GM06990 (cell line): ENCODE measurements around the gene SLC37A2.

Source experiments
- DNase-seq: peaks from one replicate; pipeline ENCODE4 v3.0.0-alpha.2; 2011; ENCODE audit not compliant: insufficient read length; ENCODE audit errors: extremely low read depth
- H3K27me3 ChIP-seq: replicated peaks from 2 replicates; pipeline ENCODE4 v1.6.0; 2011; ENCODE audit warnings: low read length; ENCODE audit not compliant: control insufficient read depth, insufficient read depth
- H3K36me3 ChIP-seq: 2 replicates; pipeline ENCODE4 v1.5.1; 2011; ENCODE audit warnings: low read length; ENCODE audit not compliant: control insufficient read depth, insufficient read depth
- H3K4me3 ChIP-seq: replicated peaks from 2 replicates; pipeline ENCODE4 v1.5.1; 2011; ENCODE audit warnings: low read depth, mild to moderate bottlenecking, control low read depth, low read length
- TF ChIP-seq, protein P1 (sequence below): IDR thresholded peaks from 2 replicates; pipeline ENCODE4 v1.5.1; 2011; ENCODE audit warnings: low read length, control low read depth, mild to moderate bottlenecking, inconsistent platforms; ENCODE audit not compliant: insufficient read depth, poor library complexity, severe bottlenecking

Gene SLC37A2

GRCh38 chr11:125064070-125064469 lies 965 bp downstream of the SLC37A2 start:
- no peak for DNase-seq
- Histone ChIP-seq H3K27me3 (no peaks in the 10 kb centered on the region), H3K4me3 (peak overlapping the region; percentile 66), H3K36me3 (no peaks in the 10 kb centered on the region)
- TF ChIP-seq, protein P1, sequence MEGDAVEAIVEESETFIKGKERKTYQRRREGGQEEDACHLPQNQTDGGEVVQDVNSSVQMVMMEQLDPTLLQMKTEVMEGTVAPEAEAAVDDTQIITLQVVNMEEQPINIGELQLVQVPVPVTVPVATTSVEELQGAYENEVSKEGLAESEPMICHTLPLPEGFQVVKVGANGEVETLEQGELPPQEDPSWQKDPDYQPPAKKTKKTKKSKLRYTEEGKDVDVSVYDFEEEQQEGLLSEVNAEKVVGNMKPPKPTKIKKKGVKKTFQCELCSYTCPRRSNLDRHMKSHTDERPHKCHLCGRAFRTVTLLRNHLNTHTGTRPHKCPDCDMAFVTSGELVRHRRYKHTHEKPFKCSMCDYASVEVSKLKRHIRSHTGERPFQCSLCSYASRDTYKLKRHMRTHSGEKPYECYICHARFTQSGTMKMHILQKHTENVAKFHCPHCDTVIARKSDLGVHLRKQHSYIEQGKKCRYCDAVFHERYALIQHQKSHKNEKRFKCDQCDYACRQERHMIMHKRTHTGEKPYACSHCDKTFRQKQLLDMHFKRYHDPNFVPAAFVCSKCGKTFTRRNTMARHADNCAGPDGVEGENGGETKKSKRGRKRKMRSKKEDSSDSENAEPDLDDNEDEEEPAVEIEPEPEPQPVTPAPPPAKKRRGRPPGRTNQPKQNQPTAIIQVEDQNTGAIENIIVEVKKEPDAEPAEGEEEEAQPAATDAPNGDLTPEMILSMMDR, result no peak

DNA sequence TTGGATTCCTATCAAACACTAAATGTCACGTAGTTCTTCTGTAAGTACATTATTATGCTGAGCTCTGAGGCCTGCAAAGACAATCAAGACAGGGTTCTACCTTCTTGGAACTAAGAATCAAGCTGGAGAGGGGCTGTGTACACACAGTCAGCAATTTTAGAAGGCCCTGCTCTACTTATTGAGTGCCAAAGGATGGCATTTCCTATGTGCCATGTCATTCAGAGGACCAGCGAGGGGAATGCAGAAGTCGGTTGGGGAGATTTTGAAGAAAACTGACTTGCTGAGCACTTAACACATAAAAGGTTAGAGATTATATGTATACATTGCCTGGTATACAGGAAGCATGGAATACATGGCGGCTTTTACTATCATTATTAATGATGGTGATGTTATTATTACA lies 5.3 kb downstream of the SLC37A2 start:
- Histone ChIP-seq H3K27me3 (no peaks in the 10 kb centered on the region), H3K36me3 (no peaks in the 10 kb centered on the region), H3K4me3 (no peak overlapping the region)
- TF ChIP-seq, protein P1, result no peak
- no peak for DNase-seq

DNA sequence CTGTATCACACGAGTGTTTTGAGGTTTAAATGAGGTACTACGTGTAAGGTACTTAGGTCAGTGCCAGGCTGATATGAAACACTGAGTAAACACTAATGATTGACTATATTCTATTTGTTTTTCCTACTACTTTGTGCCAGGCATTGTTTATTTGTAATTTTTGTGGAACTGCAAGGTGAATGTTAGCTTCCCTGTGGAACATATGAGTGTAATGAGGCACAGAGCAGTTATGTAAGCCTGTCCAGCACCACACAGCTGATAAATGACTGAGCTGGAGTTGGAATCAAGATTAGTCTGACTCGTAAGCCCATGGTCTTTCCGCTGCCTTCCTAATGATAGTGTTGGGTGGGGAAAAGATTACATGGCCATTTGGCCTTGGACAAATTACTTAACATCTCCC lies 5.9 kb downstream of the SLC37A2 start:
- Histone ChIP-seq H3K4me3 (no peak overlapping the region), H3K36me3 (no peaks in the 10 kb centered on the region), H3K27me3 (no peaks in the 10 kb centered on the region)
- TF ChIP-seq, protein P1, result no peak
- no peak for DNase-seq

GRCh38 chr11:125069796-125070195 lies 6.7 kb downstream of the SLC37A2 start:
- no peak overlapping the region for H3K4me3 ChIP-seq
- TF ChIP-seq, protein P1, result no peak
- no peak for DNase-seq
- H3K27me3 ChIP-seq, result no peaks in the 10 kb centered on the region
- no peaks in the 10 kb centered on the region for H3K36me3 ChIP-seq

DNA sequence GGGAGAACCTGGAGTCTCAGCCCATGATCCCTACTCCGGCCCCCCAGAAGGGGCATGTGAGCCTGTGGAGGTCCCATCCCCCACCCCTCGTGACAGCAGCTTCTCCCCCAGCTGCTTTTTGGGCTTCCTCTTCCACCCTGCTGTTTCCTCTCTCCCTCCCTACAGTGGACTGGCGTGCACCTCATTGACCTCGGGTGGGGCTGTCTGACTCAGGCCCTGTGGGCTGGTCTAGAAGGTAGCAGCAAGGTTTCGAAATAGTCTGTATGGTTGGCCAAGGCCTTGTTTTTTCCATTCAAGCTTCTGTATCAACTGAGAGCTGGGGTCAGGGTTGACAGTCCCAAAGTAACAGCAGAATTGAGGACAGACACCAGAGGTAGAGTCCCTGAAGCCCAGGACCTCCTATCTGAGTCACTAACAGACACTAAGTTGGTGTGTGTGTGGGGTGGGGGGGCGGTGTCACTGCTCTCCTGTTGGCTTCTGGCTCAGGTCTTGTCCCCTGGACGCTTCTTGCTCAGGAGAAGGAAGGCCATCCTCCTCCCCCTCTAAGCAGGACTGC lies 7.7 kb downstream of the SLC37A2 start:
- Histone ChIP-seq H3K27me3 (no peaks in the 10 kb centered on the region), H3K36me3 (no peaks in the 10 kb centered on the region), H3K4me3 (no peak overlapping the region)
- TF ChIP-seq, protein P1, result no peak
- peak; percentile 55 for DNase-seq

DNA sequence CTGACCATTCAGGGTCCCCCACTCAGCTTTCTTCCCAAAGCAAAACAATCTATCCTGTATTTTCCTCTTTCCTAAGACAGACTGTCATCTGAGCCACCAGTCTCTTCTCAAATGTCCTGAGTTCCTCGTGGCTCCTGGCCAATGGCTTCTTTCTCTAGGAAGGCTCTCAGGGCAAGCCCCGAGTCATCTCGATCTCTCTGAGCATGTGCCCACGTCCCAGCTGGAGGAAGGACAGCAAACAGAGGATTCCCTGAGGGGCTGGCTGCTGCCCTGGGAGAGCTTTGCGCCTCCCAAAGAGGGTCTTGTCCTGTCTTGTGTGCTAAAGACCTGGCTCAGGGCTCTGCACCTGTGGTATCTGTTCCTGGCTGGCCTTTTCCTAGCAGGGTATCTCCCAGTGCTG lies 8.3 kb downstream of the SLC37A2 start:
- TF ChIP-seq, protein P1, result no peak
- Histone ChIP-seq H3K27me3 (no peaks in the 10 kb centered on the region), H3K4me3 (no peak overlapping the region), H3K36me3 (no peaks in the 10 kb centered on the region)
- no peak for DNase-seq
